22Rv1 (cell line): ENCODE measurements around the gene KCNJ18.
"Not testable (repeated sequence)": the region's sequence is repeated elsewhere in the genome, so short reads cannot be mapped to it uniquely, and the experiment has no call there.

Experiments used
- ZFX ChIP-seq: fragments of 450-650 bp; IDR thresholded peaks from 2 replicates; pipeline ENCODE4 v1.6.1; 2017; ENCODE audit warnings: antibody characterized with exemption, borderline replicate concordance
- TF ChIP-seq, protein P1 (sequence below): fragments of 450-650 bp; IDR thresholded peaks from 2 replicates; pipeline ENCODE4 v1.5.1; 2017; ENCODE audit warnings: mild to moderate bottlenecking

DNA sequence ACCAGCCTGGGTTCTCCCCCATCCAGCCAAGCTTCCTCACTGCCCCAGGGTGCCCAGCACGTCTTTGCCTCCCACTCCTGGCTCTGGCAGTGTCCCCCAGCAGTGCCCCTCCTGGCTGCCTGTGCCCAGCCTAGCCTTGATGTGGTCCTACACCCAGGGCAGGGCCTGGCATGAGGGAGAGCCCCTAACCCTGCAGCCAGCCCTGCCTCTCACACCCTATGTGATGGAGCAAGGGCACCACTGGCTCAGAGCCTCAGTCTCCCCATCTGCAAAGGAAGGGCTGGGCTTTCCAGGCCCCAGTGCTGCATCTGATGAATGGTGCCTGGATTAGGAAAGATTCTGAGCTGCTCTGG is 5.2 kb downstream of the KCNJ18 start:
- TF ChIP-seq, protein P1, sequence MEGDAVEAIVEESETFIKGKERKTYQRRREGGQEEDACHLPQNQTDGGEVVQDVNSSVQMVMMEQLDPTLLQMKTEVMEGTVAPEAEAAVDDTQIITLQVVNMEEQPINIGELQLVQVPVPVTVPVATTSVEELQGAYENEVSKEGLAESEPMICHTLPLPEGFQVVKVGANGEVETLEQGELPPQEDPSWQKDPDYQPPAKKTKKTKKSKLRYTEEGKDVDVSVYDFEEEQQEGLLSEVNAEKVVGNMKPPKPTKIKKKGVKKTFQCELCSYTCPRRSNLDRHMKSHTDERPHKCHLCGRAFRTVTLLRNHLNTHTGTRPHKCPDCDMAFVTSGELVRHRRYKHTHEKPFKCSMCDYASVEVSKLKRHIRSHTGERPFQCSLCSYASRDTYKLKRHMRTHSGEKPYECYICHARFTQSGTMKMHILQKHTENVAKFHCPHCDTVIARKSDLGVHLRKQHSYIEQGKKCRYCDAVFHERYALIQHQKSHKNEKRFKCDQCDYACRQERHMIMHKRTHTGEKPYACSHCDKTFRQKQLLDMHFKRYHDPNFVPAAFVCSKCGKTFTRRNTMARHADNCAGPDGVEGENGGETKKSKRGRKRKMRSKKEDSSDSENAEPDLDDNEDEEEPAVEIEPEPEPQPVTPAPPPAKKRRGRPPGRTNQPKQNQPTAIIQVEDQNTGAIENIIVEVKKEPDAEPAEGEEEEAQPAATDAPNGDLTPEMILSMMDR, result not testable (repeated sequence)
- not testable (repeated sequence) for TF ChIP-seq ZFX
